SK-N-SH treated with all-trans-retinoic acid at 6 μM for 48 hours (cell line): ENCODE measurements around the gene TRIM15.

ENCODE experiments used
- ATAC-seq: fragments of 200-7000 bp; cut with Tn5 transposase; 3 replicates; pipeline ENCODE4 v1.9.1; 2020; ENCODE audit warnings: mild to moderate bottlenecking, moderate library complexity
- ARNTL ChIP-seq: fragments of 450-650 bp; formaldehyde crosslinking; IDR thresholded peaks from 2 replicates; pipeline ENCODE4 v1.5.0; 2020; ENCODE audit warnings: low read depth, mild to moderate bottlenecking, moderate library complexity, borderline replicate concordance
- BACH2 ChIP-seq: fragments of 250-450 bp; sonication (Bioruptor Pico); IDR thresholded peaks from 2 replicates; pipeline ENCODE4 v1.9.0; 2021; ENCODE audit warnings: mild to moderate bottlenecking, borderline replicate concordance
- CSDC2 ChIP-seq: fragments of 250-450 bp; sonication (Bioruptor Pico); IDR thresholded peaks from 2 replicates; pipeline ENCODE4 v1.5.0; 2020; ENCODE audit warnings: mild to moderate bottlenecking, moderate library complexity
- ESRRG ChIP-seq: fragments of 250-450 bp; sonication (Bioruptor Pico); IDR thresholded peaks from 2 replicates; pipeline ENCODE4 v1.6.1; 2021; ENCODE audit warnings: mild to moderate bottlenecking
- GLIS3 ChIP-seq: fragments of 250-450 bp; sonication (Bioruptor Pico); IDR thresholded peaks from 2 replicates; pipeline ENCODE4 v1.5.0; 2020; ENCODE audit warnings: mild to moderate bottlenecking, moderate library complexity
- ISL1 ChIP-seq: fragments of 250-450 bp; sonication (Bioruptor Pico); IDR thresholded peaks from 2 replicates; pipeline ENCODE4 v2.1.2; 2022; ENCODE audit warnings: mild to moderate bottlenecking, moderate library complexity
- PPARA ChIP-seq: fragments of 250-450 bp; sonication (Bioruptor Pico); IDR thresholded peaks from 2 replicates; pipeline ENCODE4 v1.5.0; 2020; ENCODE audit warnings: mild to moderate bottlenecking, borderline replicate concordance
- RARB ChIP-seq: fragments of 250-450 bp; sonication (Bioruptor Pico); IDR thresholded peaks from 2 replicates; pipeline ENCODE4 v1.8.0; 2021; ENCODE audit warnings: mild to moderate bottlenecking, moderate library complexity
- SNAI2 ChIP-seq: fragments of 250-450 bp; sonication (Bioruptor Pico); IDR thresholded peaks from 2 replicates; pipeline ENCODE4 v1.5.0; 2020; ENCODE audit warnings: mild to moderate bottlenecking, moderate library complexity
- TCF4 ChIP-seq: fragments of 250-450 bp; sonication (Bioruptor Pico); IDR thresholded peaks from 2 replicates; pipeline ENCODE4 v1.8.0; 2021; ENCODE audit warnings: mild to moderate bottlenecking, moderate library complexity, borderline replicate concordance
- TOX ChIP-seq: fragments of 250-450 bp; sonication (Bioruptor Pico); IDR thresholded peaks from 2 replicates; pipeline ENCODE4 v1.8.0; 2021; ENCODE audit warnings: mild to moderate bottlenecking, moderate library complexity, borderline replicate concordance
- ZC3H10 ChIP-seq: fragments of 250-450 bp; sonication (Bioruptor Pico); IDR thresholded peaks from 2 replicates; pipeline ENCODE4 v1.5.1; 2021; ENCODE audit warnings: mild to moderate bottlenecking, moderate library complexity
- ZFP3 ChIP-seq: fragments of 250-450 bp; sonication (Bioruptor Pico); IDR thresholded peaks from 2 replicates; pipeline ENCODE4 v1.5.0; 2020; ENCODE audit warnings: mild to moderate bottlenecking, moderate library complexity
- ZFP30 ChIP-seq: fragments of 450-650 bp; formaldehyde crosslinking; IDR thresholded peaks from 2 replicates; pipeline ENCODE4 v1.5.0; 2022; ENCODE audit warnings: mild to moderate bottlenecking, moderate library complexity
- ZNF70 ChIP-seq: fragments of 450-650 bp; formaldehyde crosslinking; IDR thresholded peaks from 2 replicates; pipeline ENCODE4 v1.5.0; 2020; ENCODE audit warnings: mild to moderate bottlenecking, moderate library complexity
- ZNF8 ChIP-seq: fragments of 450-650 bp; formaldehyde crosslinking; IDR thresholded peaks from 2 replicates; pipeline ENCODE4 v1.5.0; 2020; ENCODE audit warnings: mild to moderate bottlenecking, moderate library complexity
- TF ChIP-seq, protein P1 (sequence below): fragments of 250-450 bp; sonication (Bioruptor Pico); IDR thresholded peaks from 2 replicates; pipeline ENCODE4 v1.5.1; 2020; ENCODE audit warnings: low read depth, mild to moderate bottlenecking, moderate library complexity
- TF ChIP-seq, protein P2 (sequence below): fragments of 250-450 bp; sonication (Bioruptor Pico); IDR thresholded peaks from 2 replicates; pipeline ENCODE4 v1.8.0; 2020; ENCODE audit warnings: mild to moderate bottlenecking, moderate library complexity, borderline replicate concordance
- TF ChIP-seq, protein P3 (sequence below): fragments of 250-450 bp; sonication (Bioruptor Pico); IDR thresholded peaks from 2 replicates; pipeline ENCODE4 v1.5.0; 2020; ENCODE audit warnings: mild to moderate bottlenecking, moderate library complexity
- TF ChIP-seq, protein P4 (sequence below): fragments of 250-450 bp; sonication (Bioruptor Pico); IDR thresholded peaks from 2 replicates; pipeline ENCODE4 v1.8.0; 2021; ENCODE audit warnings: low read depth, mild to moderate bottlenecking, moderate library complexity, borderline replicate concordance

TRIM15 gene

DNA sequence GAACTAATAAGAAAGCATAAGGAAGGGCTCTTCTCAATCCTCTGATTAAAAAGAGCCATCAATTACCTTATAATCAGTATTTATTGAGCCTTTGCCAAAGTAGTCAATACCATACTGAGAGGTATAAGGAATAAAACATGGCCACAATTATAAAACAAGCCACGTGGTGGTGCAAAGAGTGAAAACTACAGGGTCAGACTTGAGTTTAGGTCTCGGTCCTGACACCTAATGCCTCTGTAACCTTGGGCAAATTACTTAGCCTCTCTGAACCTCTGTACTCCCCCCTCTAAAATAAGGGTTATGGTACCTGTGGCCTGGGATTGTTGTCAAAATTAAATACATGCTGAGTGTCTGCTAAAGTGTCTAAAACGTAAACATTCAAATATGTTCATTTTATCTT lies 14.1 kb upstream of the TRIM15 start:
- no peak for TF ChIP-seq ZNF8
- TF ChIP-seq, protein P1, sequence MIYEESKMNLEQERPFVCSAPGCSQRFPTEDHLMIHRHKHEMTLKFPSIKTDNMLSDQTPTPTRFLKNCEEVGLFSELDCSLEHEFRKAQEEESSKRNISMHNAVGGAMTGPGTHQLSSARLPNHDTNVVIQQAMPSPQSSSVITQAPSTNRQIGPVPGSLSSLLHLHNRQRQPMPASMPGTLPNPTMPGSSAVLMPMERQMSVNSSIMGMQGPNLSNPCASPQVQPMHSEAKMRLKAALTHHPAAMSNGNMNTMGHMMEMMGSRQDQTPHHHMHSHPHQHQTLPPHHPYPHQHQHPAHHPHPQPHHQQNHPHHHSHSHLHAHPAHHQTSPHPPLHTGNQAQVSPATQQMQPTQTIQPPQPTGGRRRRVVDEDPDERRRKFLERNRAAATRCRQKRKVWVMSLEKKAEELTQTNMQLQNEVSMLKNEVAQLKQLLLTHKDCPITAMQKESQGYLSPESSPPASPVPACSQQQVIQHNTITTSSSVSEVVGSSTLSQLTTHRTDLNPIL (CRISPR knock-in tag): no peak
- 0 out of 3 replicates have a peak, but pooled peaks have one; percentile 38 for ATAC-seq

DNA sequence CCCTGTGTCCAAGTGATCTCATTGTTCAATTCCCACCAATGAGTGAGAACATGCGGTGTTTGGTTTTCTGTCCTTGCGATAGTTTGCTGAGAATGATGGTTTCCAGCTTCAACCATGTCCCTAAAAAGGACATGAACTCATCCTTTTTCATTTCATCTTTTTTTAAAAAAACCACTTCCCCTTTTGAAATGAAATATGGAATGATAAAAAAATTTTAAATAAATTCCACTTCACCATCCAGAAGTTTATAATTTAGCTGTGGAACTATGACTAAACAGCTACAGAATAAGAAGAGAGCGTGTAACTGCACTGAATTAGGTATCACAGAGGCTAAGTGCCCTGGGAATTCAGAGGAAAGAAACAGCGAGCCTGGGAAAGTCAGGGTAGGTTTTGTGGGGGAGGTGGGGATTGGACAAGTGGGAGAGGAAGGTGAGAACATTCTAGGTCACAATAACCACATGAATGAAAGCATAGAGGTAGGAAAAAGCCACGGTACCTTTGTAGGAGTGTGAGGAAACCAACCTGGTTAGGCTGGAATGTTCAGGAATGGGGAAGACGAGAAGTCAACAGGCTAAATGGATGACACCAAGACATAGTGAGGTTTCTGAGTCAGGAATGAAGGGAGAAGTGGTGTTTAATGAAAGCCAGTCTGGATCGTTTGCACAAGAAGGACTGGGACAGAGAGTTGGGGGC lies 13.3 kb upstream of the TRIM15 start:
- ATAC-seq: no peak
- TF ChIP-seq ZFP30 (CRISPR knock-in tag): no peak
- no peak for TF ChIP-seq BACH2 (CRISPR knock-in tag)
- TF ChIP-seq, protein P1 (CRISPR knock-in tag): no peak
- no peak for TF ChIP-seq GLIS3 (CRISPR knock-in tag)
- no peak for TF ChIP-seq ZNF70 (CRISPR knock-in tag)
- no peak for TF ChIP-seq TOX
- TF ChIP-seq, protein P2, sequence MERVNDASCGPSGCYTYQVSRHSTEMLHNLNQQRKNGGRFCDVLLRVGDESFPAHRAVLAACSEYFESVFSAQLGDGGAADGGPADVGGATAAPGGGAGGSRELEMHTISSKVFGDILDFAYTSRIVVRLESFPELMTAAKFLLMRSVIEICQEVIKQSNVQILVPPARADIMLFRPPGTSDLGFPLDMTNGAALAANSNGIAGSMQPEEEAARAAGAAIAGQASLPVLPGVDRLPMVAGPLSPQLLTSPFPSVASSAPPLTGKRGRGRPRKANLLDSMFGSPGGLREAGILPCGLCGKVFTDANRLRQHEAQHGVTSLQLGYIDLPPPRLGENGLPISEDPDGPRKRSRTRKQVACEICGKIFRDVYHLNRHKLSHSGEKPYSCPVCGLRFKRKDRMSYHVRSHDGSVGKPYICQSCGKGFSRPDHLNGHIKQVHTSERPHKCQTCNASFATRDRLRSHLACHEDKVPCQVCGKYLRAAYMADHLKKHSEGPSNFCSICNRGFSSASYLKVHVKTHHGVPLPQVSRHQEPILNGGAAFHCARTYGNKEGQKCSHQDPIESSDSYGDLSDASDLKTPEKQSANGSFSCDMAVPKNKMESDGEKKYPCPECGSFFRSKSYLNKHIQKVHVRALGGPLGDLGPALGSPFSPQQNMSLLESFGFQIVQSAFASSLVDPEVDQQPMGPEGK: no peak
- no peak for TF ChIP-seq ISL1
- TF ChIP-seq, protein P3, sequence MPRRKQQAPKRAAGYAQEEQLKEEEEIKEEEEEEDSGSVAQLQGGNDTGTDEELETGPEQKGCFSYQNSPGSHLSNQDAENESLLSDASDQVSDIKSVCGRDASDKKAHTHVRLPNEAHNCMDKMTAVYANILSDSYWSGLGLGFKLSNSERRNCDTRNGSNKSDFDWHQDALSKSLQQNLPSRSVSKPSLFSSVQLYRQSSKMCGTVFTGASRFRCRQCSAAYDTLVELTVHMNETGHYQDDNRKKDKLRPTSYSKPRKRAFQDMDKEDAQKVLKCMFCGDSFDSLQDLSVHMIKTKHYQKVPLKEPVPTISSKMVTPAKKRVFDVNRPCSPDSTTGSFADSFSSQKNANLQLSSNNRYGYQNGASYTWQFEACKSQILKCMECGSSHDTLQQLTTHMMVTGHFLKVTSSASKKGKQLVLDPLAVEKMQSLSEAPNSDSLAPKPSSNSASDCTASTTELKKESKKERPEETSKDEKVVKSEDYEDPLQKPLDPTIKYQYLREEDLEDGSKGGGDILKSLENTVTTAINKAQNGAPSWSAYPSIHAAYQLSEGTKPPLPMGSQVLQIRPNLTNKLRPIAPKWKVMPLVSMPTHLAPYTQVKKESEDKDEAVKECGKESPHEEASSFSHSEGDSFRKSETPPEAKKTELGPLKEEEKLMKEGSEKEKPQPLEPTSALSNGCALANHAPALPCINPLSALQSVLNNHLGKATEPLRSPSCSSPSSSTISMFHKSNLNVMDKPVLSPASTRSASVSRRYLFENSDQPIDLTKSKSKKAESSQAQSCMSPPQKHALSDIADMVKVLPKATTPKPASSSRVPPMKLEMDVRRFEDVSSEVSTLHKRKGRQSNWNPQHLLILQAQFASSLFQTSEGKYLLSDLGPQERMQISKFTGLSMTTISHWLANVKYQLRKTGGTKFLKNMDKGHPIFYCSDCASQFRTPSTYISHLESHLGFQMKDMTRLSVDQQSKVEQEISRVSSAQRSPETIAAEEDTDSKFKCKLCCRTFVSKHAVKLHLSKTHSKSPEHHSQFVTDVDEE: no peak
- no peak for TF ChIP-seq SNAI2
- no peak for TF ChIP-seq ESRRG
- TF ChIP-seq, protein P4, sequence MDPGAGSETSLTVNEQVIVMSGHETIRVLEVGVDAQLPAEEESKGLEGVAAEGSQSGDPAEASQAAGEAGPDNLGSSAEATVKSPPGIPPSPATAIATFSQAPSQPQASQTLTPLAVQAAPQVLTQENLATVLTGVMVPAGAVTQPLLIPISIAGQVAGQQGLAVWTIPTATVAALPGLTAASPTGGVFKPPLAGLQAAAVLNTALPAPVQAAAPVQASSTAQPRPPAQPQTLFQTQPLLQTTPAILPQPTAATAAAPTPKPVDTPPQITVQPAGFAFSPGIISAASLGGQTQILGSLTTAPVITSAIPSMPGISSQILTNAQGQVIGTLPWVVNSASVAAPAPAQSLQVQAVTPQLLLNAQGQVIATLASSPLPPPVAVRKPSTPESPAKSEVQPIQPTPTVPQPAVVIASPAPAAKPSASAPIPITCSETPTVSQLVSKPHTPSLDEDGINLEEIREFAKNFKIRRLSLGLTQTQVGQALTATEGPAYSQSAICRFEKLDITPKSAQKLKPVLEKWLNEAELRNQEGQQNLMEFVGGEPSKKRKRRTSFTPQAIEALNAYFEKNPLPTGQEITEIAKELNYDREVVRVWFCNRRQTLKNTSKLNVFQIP (CRISPR knock-in tag): no peak
- no peak for TF ChIP-seq ZNF8
- no peak for TF ChIP-seq ZC3H10 (CRISPR knock-in tag)
- TF ChIP-seq CSDC2: no peak
- TF ChIP-seq TCF4: no peak
- TF ChIP-seq RARB: no peak
- no peak for TF ChIP-seq ARNTL
- TF ChIP-seq ZFP3 (CRISPR knock-in tag): no peak

DNA sequence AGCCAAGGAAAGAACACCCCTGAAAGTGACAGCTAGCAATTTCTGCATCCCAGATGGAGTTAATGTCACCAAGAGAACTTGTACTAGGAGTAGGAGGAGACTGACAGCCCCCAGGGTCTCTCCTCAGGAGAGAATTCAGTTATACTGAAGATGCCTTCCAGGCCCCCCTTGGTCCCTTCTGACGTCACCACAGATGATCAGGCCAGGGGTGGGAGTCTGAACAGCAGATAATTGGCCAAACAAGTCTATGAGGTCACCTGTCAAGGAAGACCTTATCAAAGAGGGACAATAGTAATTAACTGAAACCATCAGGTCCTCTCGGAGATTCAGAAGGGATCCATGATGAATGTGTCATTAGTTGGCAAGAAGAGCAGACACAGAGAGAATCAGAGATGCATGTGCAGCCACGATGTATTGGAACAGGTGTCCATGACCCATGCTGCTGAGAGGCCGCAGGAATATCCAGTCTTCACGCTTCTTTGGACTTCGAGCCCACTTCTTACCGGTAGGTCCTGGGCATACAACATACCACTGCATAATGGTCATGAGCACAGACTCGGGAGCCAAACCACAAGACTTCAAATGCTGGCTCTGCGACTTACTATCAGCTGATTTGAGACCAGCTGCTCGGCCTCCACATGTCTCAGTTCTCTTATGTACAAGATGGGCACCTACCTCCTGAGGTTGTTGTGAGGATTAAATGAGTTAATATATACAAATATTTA lies 12.5 kb upstream of the TRIM15 start:
- no peak for ATAC-seq
- TF ChIP-seq, protein P4 (CRISPR knock-in tag): no peak
- TF ChIP-seq SNAI2: no peak
- TF ChIP-seq BACH2 (CRISPR knock-in tag): no peak
- TF ChIP-seq, protein P1 (CRISPR knock-in tag): no peak
- no peak for TF ChIP-seq ZC3H10 (CRISPR knock-in tag)
- TF ChIP-seq, protein P2: no peak
- TF ChIP-seq ZNF70 (CRISPR knock-in tag): no peak
- TF ChIP-seq ZFP30 (CRISPR knock-in tag): no peak
- no peak for TF ChIP-seq ISL1
- TF ChIP-seq TCF4: no peak
- TF ChIP-seq PPARA (CRISPR knock-in tag): no peak
- no peak for TF ChIP-seq TOX
